D341Med (cell line): Measurements from ENCODE around the gene KLK11.
"Not testable (repeated sequence)": the region's sequence is repeated elsewhere in the genome, so short reads cannot be mapped to it uniquely, and the experiment has no call there.

Experiments used
- DNase-seq: peaks from one replicate; pipeline ENCODE4 v3.0.0; 2012; ENCODE audit warnings: low spot score

Gene KLK11

DNA sequence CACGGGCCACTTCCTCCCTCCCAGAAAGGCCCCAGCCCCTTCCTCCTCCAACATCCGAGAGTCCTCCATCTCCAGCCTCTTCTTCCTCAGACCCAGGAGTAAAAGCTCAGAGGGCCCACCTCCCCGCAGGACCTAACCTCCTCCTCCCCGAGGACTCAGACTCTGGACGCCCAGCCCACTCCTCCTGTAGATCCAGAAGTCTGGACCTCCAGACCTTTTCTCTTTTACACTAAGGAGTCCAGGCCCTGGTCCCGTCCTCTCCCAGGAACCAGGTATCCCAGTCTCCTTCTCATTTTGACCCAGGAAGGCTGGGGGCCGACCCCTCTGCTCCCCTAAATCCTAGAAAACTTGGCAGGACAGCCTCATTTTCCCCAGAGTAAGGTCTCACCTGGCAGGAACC lies 23.1 kb downstream of the KLK11 start:
- no peak for DNase-seq

DNA sequence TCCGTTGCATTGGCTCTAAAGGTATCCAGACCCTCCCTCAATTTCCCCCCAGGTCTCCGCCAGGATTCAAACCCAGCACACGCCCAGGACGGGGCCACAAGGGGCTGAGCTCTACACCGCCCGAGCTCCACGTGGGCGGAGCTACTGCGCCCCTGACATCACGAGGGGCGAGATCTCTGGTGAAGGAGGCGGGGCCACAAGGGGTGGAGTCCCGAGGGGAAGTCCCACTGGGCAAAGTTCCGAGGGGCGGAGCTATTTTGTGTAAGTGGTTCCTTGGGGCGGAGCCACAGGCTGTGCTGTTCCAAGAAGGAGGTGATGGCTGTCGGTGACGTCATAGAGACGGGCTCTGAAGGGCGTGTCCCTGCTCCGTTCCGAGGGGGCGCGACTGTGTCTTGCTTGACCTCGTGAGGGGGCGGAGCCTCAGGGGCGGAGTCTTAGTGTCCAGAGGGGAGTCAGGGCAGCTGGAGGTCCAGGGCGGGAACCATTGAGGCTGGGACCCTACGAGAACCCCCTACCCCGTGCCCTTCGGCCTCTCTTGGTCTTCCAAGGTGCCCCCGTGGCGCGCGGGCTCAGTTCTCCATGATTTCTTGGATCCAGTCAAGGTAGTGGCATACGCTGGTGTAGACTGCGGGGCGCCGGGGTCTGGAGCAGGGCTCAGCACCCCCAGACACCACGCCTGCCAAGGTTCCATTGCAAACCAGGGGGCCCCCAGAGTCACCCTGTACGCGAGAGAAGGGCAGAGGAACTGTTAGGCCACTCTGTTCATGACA lies 23.7 kb downstream of the KLK11 start:
- peak; percentile 31 for DNase-seq

DNA sequence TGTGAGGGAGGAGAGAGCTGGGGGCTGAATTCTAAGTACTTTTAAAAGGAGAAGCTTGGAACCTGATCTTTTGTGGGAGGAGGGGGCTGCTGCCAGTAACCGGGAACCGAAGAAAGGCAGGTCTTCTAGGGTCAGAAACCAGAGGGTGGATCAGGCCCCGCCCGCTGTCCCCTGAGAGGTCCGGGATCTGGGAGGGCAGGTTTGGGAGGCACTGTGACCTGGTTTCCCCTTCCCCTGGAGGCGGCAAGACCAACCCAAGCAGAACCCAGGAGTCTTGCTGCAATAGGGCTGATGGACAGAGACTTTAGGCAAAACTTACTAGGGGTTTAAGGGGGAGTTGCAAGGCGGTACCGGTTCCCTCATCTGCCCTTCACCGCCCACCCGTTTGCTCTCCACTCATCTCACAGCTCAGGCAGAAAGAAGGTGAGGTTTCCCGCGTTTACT lies 24.3 kb downstream of the KLK11 start:
- no peak for DNase-seq

- DNase-seq: no peak
These were observed 24.9 kb downstream of the KLK11 start, which contains the start of gene KLK8 for GRCh38 chr19:51001515-51001914. Gene KLK8, minus strand, starts transcription at chr19:51001604. Its CDS starts 437 bp downstream, at chr19:51001167.

DNA sequence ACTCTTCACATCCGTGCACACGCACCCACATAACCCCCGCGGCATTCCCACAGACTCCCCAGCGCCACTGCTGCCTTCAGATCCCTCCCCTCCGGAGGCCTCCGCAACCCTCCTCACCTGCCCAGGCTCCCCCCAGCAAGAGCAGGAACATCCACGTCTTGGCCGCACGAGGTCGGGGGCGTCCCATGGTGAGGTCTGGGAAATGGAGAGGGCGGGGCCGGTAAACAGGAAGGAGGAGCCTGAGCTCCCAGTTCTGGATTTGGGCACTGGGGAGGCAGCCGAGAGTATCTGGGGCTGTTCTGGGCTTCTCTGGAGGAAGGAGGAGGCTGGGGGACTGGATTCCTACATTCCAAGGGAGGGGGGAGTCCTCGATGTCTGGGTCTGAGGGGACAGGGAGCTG lies 25.4 kb downstream of the KLK11 start:
- peak; percentile 22 for DNase-seq

DNA sequence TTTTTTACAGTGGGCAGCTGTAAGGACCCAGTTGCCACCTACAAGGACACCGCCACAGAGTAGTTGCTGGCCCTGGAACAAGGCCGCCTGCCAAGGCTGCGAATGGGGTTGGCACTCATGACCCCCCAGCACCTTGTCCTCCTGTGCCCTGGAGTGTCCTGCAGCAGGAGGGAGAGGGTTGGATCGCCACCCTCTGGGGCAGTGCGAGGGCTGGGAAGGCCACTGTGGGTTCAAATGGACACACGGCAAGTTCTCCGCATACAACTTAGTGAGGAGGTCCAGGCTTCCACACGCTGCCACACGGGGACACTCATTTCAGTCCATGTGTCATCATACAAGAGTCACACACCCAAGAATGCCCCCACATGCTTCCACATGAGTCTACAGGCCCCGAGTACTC lies 26.0 kb downstream of the KLK11 start:
- no peak for DNase-seq

DNA sequence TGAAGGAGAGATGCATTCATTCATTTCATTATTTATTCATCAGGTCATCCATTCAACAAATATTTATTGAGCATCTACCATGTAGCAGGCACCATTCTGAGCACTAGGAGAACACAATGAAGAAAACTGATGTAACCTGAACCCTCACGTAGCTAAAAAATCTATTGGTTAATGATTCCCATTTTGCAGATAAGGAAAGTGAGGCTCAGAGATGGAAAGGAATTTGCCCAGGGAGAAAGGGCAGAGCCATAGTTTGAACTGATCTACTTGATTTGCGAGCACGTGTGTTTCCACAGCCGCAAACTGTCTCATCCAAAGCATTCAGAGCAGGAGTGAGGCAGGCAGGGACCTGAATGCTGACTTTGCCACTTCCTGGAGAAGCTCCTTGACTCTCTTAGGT lies 27.7 kb downstream of the KLK11 start:
- DNase-seq: no peak

- no peak for DNase-seq
These were observed 28.4 kb downstream of the KLK11 start for GRCh38 chr19:50998061-50998460.

DNA sequence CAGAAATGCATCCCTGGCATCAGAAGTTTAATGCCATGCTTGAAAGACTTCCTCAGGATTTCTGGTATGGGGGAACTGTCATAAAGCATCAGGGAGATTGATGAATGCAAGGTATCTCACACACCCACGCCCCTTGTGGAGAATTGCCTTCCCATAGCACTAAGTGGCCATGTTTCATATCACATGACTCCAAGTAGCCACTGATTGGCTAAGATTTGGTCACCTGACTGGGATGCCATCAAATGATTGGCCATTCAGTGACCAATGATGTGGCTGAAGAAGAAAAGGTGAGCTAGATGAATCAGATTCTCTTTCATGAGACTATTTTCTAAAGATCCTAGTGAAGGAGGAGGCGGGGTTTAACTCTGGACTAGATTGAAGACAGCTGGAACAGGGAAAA lies 32.3 kb downstream of the KLK11 start:
- no peak for DNase-seq

DNA sequence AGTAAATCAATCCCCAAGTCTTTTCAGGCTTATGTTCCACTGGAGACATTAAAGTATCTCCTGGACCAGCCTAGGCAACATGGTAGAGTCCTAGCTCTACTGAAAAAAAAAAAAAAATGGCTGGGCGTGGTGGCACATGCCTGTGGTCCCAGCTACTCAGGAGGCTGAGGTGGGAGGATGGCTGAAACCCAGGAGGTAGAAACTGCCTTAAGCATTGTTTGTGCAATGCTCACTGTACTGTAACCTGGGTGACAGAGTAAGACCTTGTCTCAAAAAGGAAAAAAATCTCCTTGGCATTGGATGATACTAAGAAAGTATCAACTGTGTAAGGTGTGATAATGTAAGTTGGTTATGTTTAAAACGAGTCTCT lies 33.8 kb downstream of the KLK11 start:
- DNase-seq: no peak

GRCh38 chr19:50984416-50984815 lies 42.0 kb downstream of the KLK11 start:
- not testable (repeated sequence) for DNase-seq

DNA sequence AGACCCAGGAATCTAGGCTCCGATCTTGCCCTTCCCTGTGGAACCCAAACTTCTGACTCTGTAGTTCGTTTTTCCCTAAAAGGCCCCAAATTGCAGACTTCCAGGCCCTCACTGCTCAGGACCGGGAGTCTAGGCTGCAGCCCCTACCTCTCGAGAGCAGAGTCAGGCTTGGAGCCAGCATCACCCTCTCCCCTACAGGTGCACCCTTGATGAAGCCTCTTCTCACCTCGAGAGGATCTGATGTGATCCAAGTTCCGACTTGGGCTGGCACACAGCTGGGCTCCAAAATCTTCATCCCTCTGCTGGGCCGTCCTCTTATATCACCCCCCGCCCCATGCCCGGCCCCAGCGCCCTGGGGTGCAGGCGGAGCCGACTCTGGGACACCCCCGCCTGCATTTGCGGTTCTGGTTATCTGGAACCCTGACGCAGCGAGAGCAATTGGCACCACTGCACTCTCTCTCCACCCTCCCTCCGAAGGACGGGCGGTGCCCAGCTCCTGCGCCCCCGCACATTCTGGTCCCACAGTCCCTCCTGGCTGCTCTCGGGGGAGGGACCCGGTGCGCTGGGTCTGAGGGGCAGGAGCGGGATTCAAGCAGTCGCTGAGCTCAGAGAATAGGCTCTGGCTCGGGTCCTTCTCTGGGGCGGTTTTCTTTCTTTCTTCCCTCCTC lies 42.7 kb downstream of the KLK11 start, which contains the start of gene KLK7:
Gene KLK7, minus strand, starts transcription at position 293 of the 668 bp plus-strand sequence. CDS start 1,518 bp downstream, outside the sequence.
- DNase-seq: no peak

GRCh38 chr19:50982186-50982585 lies 44.2 kb downstream of the KLK11 start:
- DNase-seq: no peak

DNA sequence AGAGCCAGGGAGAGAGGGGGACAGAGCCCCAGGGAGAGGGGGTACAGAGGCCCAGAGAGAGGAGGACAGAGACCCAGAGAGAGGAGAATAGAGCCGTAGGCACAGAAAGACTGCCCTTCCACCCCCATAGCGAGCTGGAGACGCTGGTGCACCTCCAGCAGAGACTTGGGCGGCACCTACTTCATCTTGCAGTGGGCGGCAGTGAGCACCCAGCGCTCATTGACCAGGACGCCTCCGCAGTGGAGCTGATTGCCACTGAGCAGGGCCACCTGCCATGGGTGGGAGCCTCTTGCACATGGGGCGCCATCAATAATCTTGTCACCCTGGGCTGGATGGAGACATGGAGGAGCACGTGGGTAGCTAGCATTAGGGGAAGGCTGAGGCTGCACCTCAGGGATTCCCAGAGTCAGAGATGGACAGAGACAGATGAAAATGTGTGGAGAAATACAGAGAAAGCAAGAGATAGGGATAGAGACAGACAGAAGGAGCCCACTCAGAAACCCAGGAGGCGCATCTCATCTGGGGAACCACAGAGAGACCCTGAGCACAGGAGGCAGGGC lies 44.7 kb downstream of the KLK11 start:
- DNase-seq: no peak

DNA sequence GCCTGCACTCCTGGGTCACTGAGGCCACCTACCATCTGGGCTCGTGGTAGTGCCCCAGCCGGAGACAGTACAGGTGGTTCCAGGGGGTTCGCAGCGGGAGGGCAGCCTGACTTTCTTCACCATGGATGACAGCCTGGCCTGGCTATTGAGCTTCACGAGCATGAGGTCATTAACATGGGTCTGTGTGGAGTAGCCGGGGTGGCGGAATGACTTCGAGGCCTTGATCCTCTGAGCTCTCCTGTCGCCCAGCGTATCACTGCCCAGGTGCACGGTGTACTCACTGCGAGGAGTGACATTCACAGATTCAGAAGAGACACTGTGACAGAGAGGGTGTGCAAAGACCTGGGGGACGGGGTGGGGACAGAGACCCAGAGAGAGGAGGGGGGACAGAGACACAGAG lies 46.2 kb downstream of the KLK11 start:
- no peak for DNase-seq

DNA sequence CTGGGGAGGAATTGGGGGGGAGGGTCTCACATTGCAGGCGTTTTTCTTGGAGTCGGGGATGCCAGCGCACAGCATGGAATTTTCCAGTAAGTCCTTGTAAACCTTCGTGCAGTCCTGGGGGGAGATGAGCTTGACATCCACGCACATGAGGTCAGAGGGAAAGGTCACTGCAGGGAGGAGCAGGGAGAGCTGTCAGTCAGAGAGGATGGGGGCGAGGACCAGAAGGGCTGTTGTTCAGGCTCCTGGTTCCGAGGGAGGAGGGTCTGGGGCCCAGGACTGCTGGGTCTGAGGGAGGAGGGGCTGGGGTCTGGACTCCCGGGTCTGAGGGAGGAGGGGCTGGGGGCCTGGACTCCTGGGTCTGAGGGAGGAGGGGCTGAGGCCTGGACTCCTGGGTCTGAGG lies 46.7 kb downstream of the KLK11 start:
- no peak for DNase-seq

DNA sequence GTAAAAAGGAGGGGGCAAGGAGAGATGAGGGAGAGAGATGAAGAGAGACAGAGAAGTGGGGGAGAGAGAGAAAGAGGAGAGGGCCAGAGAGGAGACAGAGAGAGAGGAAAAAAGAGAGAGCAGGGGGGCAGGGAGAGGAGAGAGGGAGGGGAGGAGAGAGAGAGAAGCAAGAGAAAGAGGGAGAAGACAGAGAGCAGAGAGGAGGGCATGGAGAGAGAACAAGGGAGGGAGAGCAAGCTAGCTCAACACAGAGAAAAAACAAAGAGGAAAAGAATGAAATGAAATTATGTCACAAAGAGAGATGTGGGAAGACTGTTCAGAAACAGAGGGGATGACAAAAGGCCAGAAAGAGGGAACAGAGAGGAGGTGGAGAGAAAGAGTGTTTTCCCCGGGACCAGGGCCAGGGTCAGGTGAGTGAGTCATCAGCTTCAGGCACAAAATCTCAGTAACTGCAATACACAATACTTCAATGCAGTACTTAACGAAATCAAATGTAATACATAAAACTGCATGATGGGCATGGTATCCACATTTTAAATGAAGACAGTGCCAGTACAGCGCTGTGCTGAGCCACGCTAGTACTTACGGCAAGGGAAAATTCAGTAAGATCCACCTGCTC lies 47.5 kb downstream of the KLK11 start:
- no peak for DNase-seq

DNA sequence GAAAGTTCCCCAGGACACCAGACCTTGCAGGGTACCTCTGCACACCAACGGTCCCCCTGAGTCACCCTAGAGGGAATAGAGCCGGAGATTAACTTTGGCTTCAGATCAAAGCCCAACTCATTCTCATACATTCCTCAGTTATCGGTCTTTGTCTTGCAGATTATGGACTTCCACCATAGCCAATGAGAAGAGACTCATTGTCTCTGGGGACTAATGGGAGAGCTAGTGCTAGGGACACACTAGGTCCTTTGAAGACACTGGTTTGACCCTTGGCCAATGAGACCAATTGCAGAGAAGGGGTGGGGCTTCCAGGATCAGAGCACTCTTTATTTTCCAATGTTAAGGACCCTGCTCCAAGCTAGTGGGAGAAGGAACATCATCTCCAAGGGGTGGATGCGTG lies 48.8 kb downstream of the KLK11 start:
- no peak for DNase-seq

DNA sequence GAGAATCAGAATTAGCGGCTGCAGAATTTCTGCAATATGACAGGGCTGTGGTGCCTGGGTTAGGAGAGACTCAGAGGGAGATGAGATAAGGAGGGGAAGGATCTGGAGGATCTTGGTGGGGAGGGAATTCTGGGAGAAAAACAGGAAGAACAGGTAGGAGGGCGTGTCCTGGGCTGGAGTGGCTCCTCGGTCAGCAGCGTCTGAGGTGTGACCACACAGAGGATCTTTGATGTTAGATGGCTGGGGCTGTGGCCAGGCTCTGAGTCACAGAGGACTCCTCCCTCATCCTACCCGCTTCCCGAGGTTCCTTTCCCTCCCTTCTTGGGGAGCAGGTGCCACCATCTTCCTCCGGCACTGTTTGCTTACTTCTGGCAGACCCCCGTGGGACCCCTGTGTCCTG lies 50.6 kb downstream of the KLK11 start:
- no peak for DNase-seq

DNA sequence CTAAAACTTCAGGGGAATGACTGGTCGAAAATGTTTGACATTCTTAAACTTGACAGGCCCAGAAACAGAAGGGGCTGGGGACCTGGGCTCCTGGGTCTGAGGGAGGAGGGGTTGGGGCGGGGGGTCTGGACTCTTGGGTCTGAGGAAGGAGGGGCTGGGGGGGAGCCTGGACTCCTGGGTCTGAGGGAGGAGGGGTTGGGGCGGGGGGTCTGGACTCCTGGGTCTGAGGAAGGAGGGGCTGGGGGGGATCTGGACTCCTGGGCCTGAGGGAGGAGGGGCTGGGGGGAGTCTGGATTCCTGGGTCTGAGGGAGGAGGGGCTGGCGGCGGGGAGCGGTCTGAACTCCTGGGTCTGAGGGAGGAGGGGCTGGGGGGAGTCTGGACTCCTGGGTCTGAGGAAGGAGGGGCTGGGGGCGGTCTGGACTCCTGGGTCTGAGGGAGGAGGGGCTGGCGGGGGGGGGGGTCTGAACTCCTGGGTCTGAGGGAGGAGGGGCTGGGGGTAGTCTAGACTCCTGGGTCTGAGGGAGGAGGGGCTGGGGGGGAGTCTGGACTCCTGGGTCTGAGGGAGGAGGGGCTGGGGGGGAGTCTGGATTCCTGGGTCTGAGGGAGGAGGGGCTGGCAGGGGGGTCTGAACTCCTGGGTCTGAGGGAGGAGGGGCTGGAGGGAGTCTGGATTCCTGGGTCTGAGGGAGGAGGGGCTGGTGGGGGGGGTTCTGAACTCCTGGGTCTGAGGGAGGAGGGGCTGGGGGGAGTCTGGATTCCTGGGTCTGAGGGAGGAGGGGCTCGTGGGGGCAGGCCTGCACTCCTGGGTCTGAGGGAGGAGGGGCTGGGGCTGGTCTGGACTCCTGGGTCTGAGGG lies 51.5 kb downstream of the KLK11 start:
- no peak for DNase-seq

GRCh38 chr19:50972795-50973376 lies 53.5 kb downstream of the KLK11 start:
- no peak for DNase-seq
